Testis (tissue), 2 donors: ENCODE results near the gene MLLT11.
A peak's percentile ranks its signal among the peaks of the same experiment; 100 is the strongest.

Experiments used
- CTCF ChIP-seq, 3 experiments: fragments of 450-650 bp in 2 of 3; fragments of 200-600 bp in 1 of 3; sonication (generic) in 1 of 3; IDR thresholded peaks; one replicate each; pipeline ENCODE4 v1.5.1; 2016 to 2019; ENCODE audit warnings: antibody characterized with exemption in 3 of 3, mild to moderate bottlenecking in 2 of 3, moderate library complexity in 1 of 3
- POLR2A ChIP-seq: fragments of 450-650 bp; IDR thresholded peaks from one replicate; pipeline ENCODE4 v1.6.1; 2017; ENCODE audit warnings: antibody characterized with exemption, mild to moderate bottlenecking, moderate library complexity

GRCh38 chr1:151047925-151048644 is 12.1 kb upstream of the MLLT11 start:
- TF ChIP-seq POLR2A (no peak), CTCF (IDR thresholded peaks at IDR 0.05) (peak in 2 of 3 experiments; percentile 27 to 49)
